ENCODE results near the gene ZBTB20. TPM values are rescaled to one million over a fixed set of nuclear protein-coding genes. Genes with fewer than 3 reads are reported as not detected.
A peak's percentile ranks its signal among the peaks of the same experiment; 100 is the strongest.

Gene ZBTB20
- total and polyA plus RNA-seq, 12 donors = 0.57 to 105 (median 86.8) TPM

DNA sequence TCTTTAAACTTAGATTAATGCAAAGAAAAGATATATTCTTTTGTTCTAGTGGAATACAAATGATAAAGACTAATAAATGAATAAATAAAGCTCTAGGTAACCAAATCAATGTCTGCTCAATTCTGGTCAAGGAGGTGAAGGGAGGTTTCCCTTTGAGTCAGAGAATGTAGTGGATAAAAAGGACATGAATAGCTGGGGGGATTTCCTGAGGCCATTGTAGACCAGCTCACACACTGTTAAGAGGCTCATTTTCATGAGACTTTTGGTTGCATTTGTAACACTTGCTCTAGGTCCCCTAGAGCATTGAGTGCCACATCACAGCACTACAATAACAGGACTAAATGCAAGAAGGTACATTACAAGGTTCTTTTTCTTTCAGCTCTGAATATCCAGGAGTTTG is 682.5 kb downstream of the ZBTB20 start:
- ATAC-seq (no peak), DNase-seq (no peak)
- Histone ChIP-seq H3K27me3 (no peaks in the 10 kb centered on the region), H3K4me3 (no peak overlapping the region), H3K27ac (no peak overlapping the region), H3K4me1 (peaks cover 0 to 26% (median 5%) of the 10 kb centered on the region in 9 donors), H3K36me3 (no peaks in the 10 kb centered on the region), H3K9me3 (no peaks in the 10 kb centered on the region)
- TF ChIP-seq, protein P1, sequence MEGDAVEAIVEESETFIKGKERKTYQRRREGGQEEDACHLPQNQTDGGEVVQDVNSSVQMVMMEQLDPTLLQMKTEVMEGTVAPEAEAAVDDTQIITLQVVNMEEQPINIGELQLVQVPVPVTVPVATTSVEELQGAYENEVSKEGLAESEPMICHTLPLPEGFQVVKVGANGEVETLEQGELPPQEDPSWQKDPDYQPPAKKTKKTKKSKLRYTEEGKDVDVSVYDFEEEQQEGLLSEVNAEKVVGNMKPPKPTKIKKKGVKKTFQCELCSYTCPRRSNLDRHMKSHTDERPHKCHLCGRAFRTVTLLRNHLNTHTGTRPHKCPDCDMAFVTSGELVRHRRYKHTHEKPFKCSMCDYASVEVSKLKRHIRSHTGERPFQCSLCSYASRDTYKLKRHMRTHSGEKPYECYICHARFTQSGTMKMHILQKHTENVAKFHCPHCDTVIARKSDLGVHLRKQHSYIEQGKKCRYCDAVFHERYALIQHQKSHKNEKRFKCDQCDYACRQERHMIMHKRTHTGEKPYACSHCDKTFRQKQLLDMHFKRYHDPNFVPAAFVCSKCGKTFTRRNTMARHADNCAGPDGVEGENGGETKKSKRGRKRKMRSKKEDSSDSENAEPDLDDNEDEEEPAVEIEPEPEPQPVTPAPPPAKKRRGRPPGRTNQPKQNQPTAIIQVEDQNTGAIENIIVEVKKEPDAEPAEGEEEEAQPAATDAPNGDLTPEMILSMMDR (IDR thresholded peaks at IDR 0.05) = no peak
- intact Hi-C loops (cut with DNase I) = no loop called here

DNA sequence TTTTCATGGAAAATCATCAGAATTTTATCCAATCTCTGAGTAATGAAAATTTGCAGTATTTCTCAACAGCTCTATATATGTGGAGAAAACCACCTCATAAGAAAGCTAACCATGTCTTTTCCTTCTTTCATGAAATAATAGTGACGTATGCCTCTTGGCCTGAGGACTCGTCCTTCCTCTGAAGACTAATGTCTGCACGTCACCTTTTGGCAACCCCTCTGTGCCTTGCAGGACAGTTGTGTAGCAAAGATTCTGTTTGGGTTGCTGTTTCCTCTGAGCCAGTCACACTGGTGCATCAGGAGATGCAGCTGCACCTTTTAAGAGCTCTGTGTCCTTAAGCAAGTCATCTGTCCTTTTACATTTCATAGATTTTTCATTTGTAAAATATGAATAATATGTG is 684.3 kb downstream of the ZBTB20 start:
- peak in 1 of 8 donors; percentile 27 for ATAC-seq
- TF ChIP-seq, protein P1 (IDR thresholded peaks at IDR 0.05) = no peak
- Histone ChIP-seq H3K4me1 (peaks cover 0 to 31% (median 10%) of the 10 kb centered on the region in 9 donors), H3K27ac (no peak overlapping the region), H3K36me3 (no peaks in the 10 kb centered on the region), H3K4me3 (no peak overlapping the region), H3K27me3 (no peaks in the 10 kb centered on the region), H3K9me3 (no peaks in the 10 kb centered on the region)
- 90 to 92% methylated on average over 3 of the region's 3 CpGs for WGBS, 2 donors
- no peak for DNase-seq
- intact Hi-C loops (cut with DNase I) = no loop called here

DNA sequence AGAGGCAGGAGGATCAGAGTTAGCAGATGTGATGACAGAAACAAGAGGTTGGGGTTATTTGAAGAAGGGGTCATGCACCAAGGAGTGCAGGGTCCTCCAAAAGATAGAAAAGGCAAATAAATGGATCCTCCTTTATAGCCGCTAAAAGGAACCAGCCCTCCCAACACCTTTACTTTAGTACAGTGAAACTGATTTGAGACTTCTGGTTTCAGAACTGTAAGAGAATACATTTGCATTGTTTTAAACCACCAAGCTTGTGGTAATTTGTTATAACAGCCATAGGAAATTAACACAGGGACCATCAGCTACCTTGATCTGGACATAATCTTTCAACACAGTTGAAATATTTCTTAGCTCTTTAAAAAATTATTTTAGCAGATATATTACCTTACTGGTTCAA is 686.6 kb downstream of the ZBTB20 start:
- intact Hi-C loops (cut with DNase I) = no loop called here
- WGBS, 2 donors = 88 to 91% methylated on average over 1 of the region's 1 CpG
- Histone ChIP-seq H3K4me3 (no peak overlapping the region), H3K4me1 (peaks cover 0 to 31% (median 17%) of the 10 kb centered on the region in 9 donors), H3K36me3 (no peaks in the 10 kb centered on the region), H3K27ac (no peak overlapping the region), H3K9me3 (no peaks in the 10 kb centered on the region), H3K27me3 (no peaks in the 10 kb centered on the region)
- no peak for DNase-seq
- ATAC-seq = no peak
- TF ChIP-seq, protein P1 (IDR thresholded peaks at IDR 0.05) = no peak

DNA sequence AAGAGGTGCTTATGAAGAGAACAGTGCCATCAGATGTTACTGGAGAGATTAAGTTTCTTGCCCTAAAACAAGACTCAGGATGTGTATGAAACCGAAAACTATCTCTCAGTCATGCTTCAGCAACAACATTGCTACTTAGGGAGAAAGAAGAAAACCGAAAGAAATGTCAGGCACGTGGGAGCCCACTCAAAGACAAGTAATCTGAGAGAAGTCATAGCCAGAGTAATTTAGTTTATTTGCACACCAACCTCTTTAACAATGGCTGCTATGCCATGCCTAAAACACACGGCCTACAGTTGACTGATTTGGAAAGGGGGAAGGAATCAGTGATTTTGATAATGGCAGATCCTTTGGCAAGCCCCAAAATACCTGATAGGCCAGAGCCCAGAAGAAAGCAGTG is 690.3 kb downstream of the ZBTB20 start:
- TF ChIP-seq, protein P1 (IDR thresholded peaks at IDR 0.05) = no peak
- 89 to 93% methylated on average over 4 of the region's 4 CpGs for WGBS, 2 donors
- Histone ChIP-seq H3K4me1 (peaks cover 0 to 60% (median 43%) of the 10 kb centered on the region in 9 donors), H3K9me3 (no peaks in the 10 kb centered on the region), H3K27ac (peak overlapping the region in 1 of 10 donors; percentile 21), H3K27me3 (no peaks in the 10 kb centered on the region), H3K4me3 (no peak overlapping the region), H3K36me3 (no peaks in the 10 kb centered on the region)
- no peak for DNase-seq
- intact Hi-C loops (cut with DNase I) = loop anchor here in 1 of 10 donors (5.0 kb wide), 1 partner anchor 61 kb away; no protein-coding TSS in a partner anchor
- ATAC-seq = no peak

All from heart right ventricle (tissue), 16 donors.